Measurements from ENCODE around the gene SIGLEC7. TPM values are rescaled to one million over a fixed set of nuclear protein-coding genes. Genes with fewer than 3 reads are reported as not detected.

The SIGLEC7 gene
- total RNA-seq, 1 donor from 2014 or later: 0.70 TPM

- intact Hi-C loops (cut with DNase I): no loop called here
- DNase-seq (ENCODE audit: low spot score): no peak
Observed at GRCh38 chr19:51188227-51188559, 46.1 kb downstream of the SIGLEC7 start.

GRCh38 chr19:51192689-51193088 is 50.6 kb downstream of the SIGLEC7 start:
- DNase-seq (ENCODE audit: low spot score): no peak
- intact Hi-C loops (cut with DNase I): no loop called here

GRCh38 chr19:51194527-51195315 is 52.6 kb downstream of the SIGLEC7 start:
- no peak for DNase-seq (ENCODE audit: low spot score)
- intact Hi-C loops (cut with DNase I): no loop called here

- no peak for DNase-seq (ENCODE audit: low spot score)
- intact Hi-C loops (cut with DNase I): no loop called here
Observed at GRCh38 chr19:51195316-51195586, 53.1 kb downstream of the SIGLEC7 start.

GRCh38 chr19:51195616-51196015 is 53.5 kb downstream of the SIGLEC7 start:
- intact Hi-C loops (cut with DNase I): no loop called here
- DNase-seq (ENCODE audit: low spot score): no peak

GRCh38 chr19:51196181-51196580 is 54.1 kb downstream of the SIGLEC7 start:
- DNase-seq (ENCODE audit: low spot score): no peak
- intact Hi-C loops (cut with DNase I): no loop called here

GRCh38 chr19:51198641-51199040 is 56.5 kb downstream of the SIGLEC7 start:
- no peak for DNase-seq (ENCODE audit: low spot score)
- intact Hi-C loops (cut with DNase I): no loop called here

GRCh38 chr19:51200071-51200666 is 58.1 kb downstream of the SIGLEC7 start:
- intact Hi-C loops (cut with DNase I): no loop called here
- DNase-seq (ENCODE audit: low spot score): no peak

- no peak for DNase-seq (ENCODE audit: low spot score)
- intact Hi-C loops (cut with DNase I): no loop called here
Observed at GRCh38 chr19:51201712-51202111, 59.6 kb downstream of the SIGLEC7 start.

Other genes with a start within 250 kb of the SIGLEC7 start
- not detected for gene KLK4, start 230.9 kb upstream of the SIGLEC7 start, total RNA-seq
- gene KLK5, start 189.3 kb upstream of the SIGLEC7 start, total RNA-seq: not detected
- gene KLK6, start 172.7 kb upstream of the SIGLEC7 start, total RNA-seq: not detected
- not detected for gene KLK7, start 158.4 kb upstream of the SIGLEC7 start, total RNA-seq
- gene KLK8, start 140.7 kb upstream of the SIGLEC7 start, total RNA-seq: not detected
- gene KLK10, start 122.6 kb upstream of the SIGLEC7 start, total RNA-seq: not detected
- not detected for gene KLK11, start 115.7 kb upstream of the SIGLEC7 start, total RNA-seq
- gene KLK12, start 107.3 kb upstream of the SIGLEC7 start, total RNA-seq: not detected
- not detected for gene KLK13, start 77.2 kb upstream of the SIGLEC7 start, total RNA-seq
- 0.32 TPM for gene KLK14, start 59.4 kb upstream of the SIGLEC7 start, total RNA-seq
- gene CTU1, start 33.9 kb upstream of the SIGLEC7 start, total RNA-seq: 4.2 TPM
- gene SIGLEC9, start 17.4 kb upstream of the SIGLEC7 start, total RNA-seq: 1.4 TPM
- 1.4 TPM for gene CD33, start 82.8 kb downstream of the SIGLEC7 start, total RNA-seq
- gene SIGLECL1, start 108.8 kb downstream of the SIGLEC7 start, total RNA-seq: not detected
- not detected for gene IGLON5, start 169.3 kb downstream of the SIGLEC7 start, total RNA-seq
- gene VSIG10L, start 199.8 kb downstream of the SIGLEC7 start, total RNA-seq: 0.86 TPM
- gene ETFB, start 224.1 kb downstream of the SIGLEC7 start, total RNA-seq: 180 TPM
- gene CLDND2, start 226.7 kb downstream of the SIGLEC7 start, total RNA-seq: 1.0 TPM
- gene NKG7, start 230.4 kb downstream of the SIGLEC7 start, total RNA-seq: 3.6 TPM
- gene LIM2, start 245.7 kb downstream of the SIGLEC7 start, total RNA-seq: not detected
- not detected for gene C19orf84, start 248.3 kb downstream of the SIGLEC7 start, total RNA-seq

Measured in cardiac septum (tissue), 1 donor.